Prostate gland (tissue), 2 donors: ENCODE measurements around the gene ACTN1.

ENCODE experiments used
- CTCF ChIP-seq, 4 experiments: fragments of 200-600 bp in 2 of 4; fragments of 450-650 bp in 2 of 4; sonication (generic) in 2 of 4; IDR thresholded peaks; 1 replicate in 3 of 4; 2 replicates in 1 of 4; pipeline ENCODE4 v1.5.1; 2016 to 2019; ENCODE audit warnings: antibody characterized with exemption in 4 of 4, mild to moderate bottlenecking in 2 of 4, moderate library complexity in 2 of 4
- POLR2A ChIP-seq: fragments of 450-650 bp; IDR thresholded peaks from one replicate; pipeline ENCODE4 v1.6.1; 2016; ENCODE audit warnings: antibody characterized with exemption, mild to moderate bottlenecking
- POLR2AphosphoS5 ChIP-seq: sonication (generic); formaldehyde crosslinking; IDR thresholded peaks from one replicate; pipeline ENCODE4 v1.6.1; 2017; ENCODE audit warnings: antibody characterized with exemption

DNA sequence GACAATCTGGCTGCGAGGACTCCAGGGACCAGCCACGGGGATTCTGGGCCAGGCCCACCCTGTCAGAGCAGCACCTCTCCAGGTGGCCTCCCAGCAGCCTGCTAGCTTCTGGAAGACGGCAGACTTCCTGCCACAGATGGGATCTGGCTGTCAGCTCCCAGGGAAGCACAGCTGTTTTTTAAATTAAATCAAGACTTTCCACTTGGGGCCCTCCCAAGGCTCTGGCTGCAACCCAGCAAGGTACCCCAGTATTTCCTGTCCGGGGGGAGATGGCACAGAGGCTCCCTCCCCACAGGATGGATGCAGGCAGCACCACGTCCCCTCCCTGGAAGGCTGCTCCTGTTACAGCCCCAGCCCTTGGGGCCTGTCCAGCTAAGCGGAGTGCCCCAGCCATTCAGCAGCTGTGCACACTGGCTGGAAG is 56.9 kb downstream of the ACTN1 start:
- no peak for TF ChIP-seq CTCF (IDR thresholded peaks at IDR 0.05)
- no peak for TF ChIP-seq POLR2AphosphoS5
- no peak for TF ChIP-seq POLR2A
